Ovary (tissue), 10 donors: ENCODE data around the gene TPRA1. TPM values are rescaled to one million over a fixed set of nuclear protein-coding genes. Genes with fewer than 3 reads are reported as not detected.

ENCODE experiments used
- DNase-seq, 5 donors: peaks; one replicate each; pipeline ENCODE4 v3.0.0-alpha.2; 2019 to 2020
- H3K27ac ChIP-seq, 2 donors: fragments of 200-600 bp; one replicate each; pipeline versions ENCODE4 v1.5.1 to v1.8.0; 2019 to 2022
- H3K27me3 ChIP-seq: fragments of 200-600 bp; one replicate; pipeline ENCODE4 v1.8.0; 2022
- H3K36me3 ChIP-seq: fragments of 200-600 bp; sonication (generic); one replicate; pipeline ENCODE4 v1.5.1; 2019
- H3K4me1 ChIP-seq: one replicate; pipeline ENCODE4 v1.8.1; 2013; ENCODE audit warnings: mild to moderate bottlenecking, moderate library complexity; ENCODE audit not compliant: insufficient read depth
- H3K4me3 ChIP-seq: fragments of 200-600 bp; sonication (generic); one replicate; pipeline ENCODE4 v1.5.1; 2017
- H3K9me3 ChIP-seq, 2 donors: fragments of 200-600 bp in 1 of 2; sonication (generic) in 1 of 2; one replicate each; pipeline versions ENCODE4 v1.5.1 to v1.8.1; 2013 to 2019; ENCODE audit warnings: mild to moderate bottlenecking in 1 of 2, moderate library complexity in 1 of 2
- CTCF ChIP-seq, 3 donors: fragments of 450-650 bp in 2 of 3; fragments of 200-600 bp in 1 of 3; IDR thresholded peaks; one replicate each; pipeline versions ENCODE4 v1.5.1 to v1.8.0; 2016 to 2022; ENCODE audit warnings: antibody characterized with exemption in 3 of 3, mild to moderate bottlenecking in 1 of 3
- EP300 ChIP-seq: sonication (generic); formaldehyde crosslinking; IDR thresholded peaks from one replicate; pipeline ENCODE4 v1.6.1; 2017; ENCODE audit warnings: antibody characterized with exemption
- POLR2A ChIP-seq: fragments of 450-650 bp; IDR thresholded peaks from one replicate; pipeline ENCODE4 v1.6.1; 2017; ENCODE audit warnings: antibody characterized with exemption, mild to moderate bottlenecking, moderate library complexity
- WGBS, 3 donors: extraction: QIAGEN DNeasy Blood & Tissue Kit in 1 of 3; methylation state at CpG; one replicate each; pipeline versions ENCODE4 v1.1.5 to v1.1.7; 2013 to 2017; 5-methylcytosine and 5-hydroxymethylcytosine counted together
- intact Hi-C, 4 donors: fragments of 100-400 bp; cut with DNase I; formaldehyde crosslinking; loops; one replicate each; pipeline versions ENCODE4 v1.11.0 to v1.15.1; 2022 to 2023
- long read RNA-seq, 3 donors: library from polyadenylated mRNA in 2 of 3; unstranded in 2 of 3; transcript quantifications; one replicate each; pipeline ENCODE4 v2.0.0 and lab custom pipeline, GENCODE V29; 2021 to 2026
- polyA plus RNA-seq, 2 donors: library from polyadenylated mRNA; stranded (reverse); fragments of 200-250 nt in 1 of 2; fragments of 350-450 nt in 1 of 2; fragmentation: Illumina TruSeq in 1 of 2; extraction: RNeasy Lipid Tissue Mini Kit (QIAGEN cat#74804) in 1 of 2; gene quantifications; one replicate each; pipeline ENCODE4 v1.2.3, GENCODE V29; 2013 to 2014
- total RNA-seq, 7 donors: library from RNA; depleted of rRNA in 2 of 7; stranded (reverse); fragments of >200 nt in 2 of 7; fragmentation: NEBNext Ultra II Directional in 3 of 7; extraction: Animal tissue kit (Norgen Biotek cat#: 25700) in 3 of 7; gene quantifications; one replicate each; pipeline versions ENCODE4 v1.1.0 to v1.2.4, GENCODE V29; 2016 to 2023
- donor health status: DM: no; HTN: no; CAD: no; lungs with moderate emphysema.
- donor health status: DM: no; HTN: no; CAD: no.
- donor health status: Bipolar disorder and iron deficiency.
- donor health status: DM: yes; HTN: yes; CAD: no.
- donor health status: DM: no; HTN: no; CAD: no.
- donor health status: DM: yes; HTN: yes; CAD: no.

Gene TPRA1
- 10 to 100 TPM; 31.5 to 40.3 (median 36.7) TPM for total RNA-seq
- polyA plus RNA-seq = 10 to 100 TPM in 1 of 2 donors, 1 to 10 TPM in 1; 6.4 to 35.2 TPM
- long read RNA-seq, donor 1, transcript TPRA1-204 (10 exons, 1,865 nt) = minor isoform, 11 of 82 reads
- long read RNA-seq, donor 1, transcript TPRA1-202 (11 exons, 1,933 nt) = major isoform, 34 of 82 reads
- long read RNA-seq, donor 1, partial matches to known transcripts = 4 of 82 reads
- long read RNA-seq, donor 1, other reads (novel, unspliced or antisense) = 30 of 82 reads
- long read RNA-seq, donor 2, transcript TPRA1-202 (11 exons, 1,933 nt) = major isoform, 8 of 10 reads
- long read RNA-seq, donor 2, partial matches to known transcripts = 0 of 10 reads
- long read RNA-seq, donor 2, other reads (novel, unspliced or antisense) = 0 of 10 reads
- long read RNA-seq, donor 3, transcript TPRA1-202 (11 exons, 1,933 nt) = major isoform, 86 of 152 reads
- long read RNA-seq, donor 3, partial matches to known transcripts = 10 of 152 reads
- long read RNA-seq, donor 3, other reads (novel, unspliced or antisense) = 52 of 152 reads

DNA sequence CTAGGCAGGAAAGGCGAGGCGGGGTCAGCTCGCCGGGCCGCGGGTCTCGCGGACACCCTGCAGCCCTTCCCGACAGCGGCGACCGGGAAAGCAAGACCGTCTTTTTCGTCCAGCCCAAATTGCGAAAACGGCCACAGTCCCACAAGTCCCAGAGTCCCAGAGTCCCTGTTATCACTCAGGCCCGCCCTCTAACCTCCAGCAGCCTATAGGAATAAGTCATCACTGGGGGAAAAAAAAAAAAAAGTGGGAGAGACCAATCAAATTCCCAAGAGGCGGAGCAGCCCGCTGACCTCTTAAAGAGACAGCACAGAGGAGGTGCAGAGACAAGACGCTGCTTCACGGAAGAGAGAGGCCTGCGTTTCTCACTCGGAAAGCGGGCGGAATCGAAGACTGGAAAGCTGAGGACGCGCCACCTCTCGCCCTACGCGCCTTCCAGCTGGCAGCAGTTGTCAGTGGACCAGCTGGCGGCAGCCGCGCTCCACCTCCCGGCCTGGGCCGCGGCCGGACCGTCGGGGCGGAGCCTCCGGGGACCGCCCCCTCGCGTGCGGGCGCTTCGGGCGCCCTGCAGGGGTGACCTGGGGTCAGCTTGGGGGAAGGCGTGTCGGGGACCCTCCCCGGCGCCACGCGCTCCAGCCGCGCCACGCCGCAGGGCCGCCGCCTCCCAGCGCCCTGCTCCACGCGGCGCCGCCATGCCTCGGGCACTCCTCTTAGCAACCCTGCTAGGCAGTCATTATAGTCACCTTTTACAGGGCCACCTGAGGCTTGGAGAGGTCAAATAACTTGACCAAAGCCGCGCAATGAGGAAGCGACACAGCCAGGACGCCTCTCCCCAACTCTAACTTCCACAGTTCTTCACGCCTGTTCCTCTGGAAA, at the start of gene TPRA1:
Gene TPRA1 (minus strand): TSS at position 141 of the 873 bp plus-strand sequence. CDS start 10,587 bp downstream, outside the sequence.
- H3K4me1 ChIP-seq = peaks cover 15% of the 10 kb centered on the region
- H3K9me3 ChIP-seq = no peaks in the 10 kb centered on the region
- no peak for TF ChIP-seq CTCF (IDR thresholded peaks at IDR 0.05)
- TF ChIP-seq POLR2A = peak; percentile 12
- TF ChIP-seq EP300 = no peak
- peak; percentile 89 to 91 (median 89) for DNase-seq
- peak within 1 kb of the TSS; percentile 80 to 91 for H3K27ac ChIP-seq
- H3K36me3 ChIP-seq = no peaks in the 10 kb centered on the region
- peak within 1 kb of the TSS; percentile 97 for H3K4me3 ChIP-seq
- intact Hi-C loops = loop anchor here in 1 of 4 donors (10.0 kb wide), 1 partner anchor 84 kb away; the partner anchor contains the start of gene ABTB1
- H3K27me3 ChIP-seq = no peaks in the 10 kb centered on the region
- WGBS, 3 donors = 1% methylated on average over 54 to 72 of the region's 72 CpGs

DNA sequence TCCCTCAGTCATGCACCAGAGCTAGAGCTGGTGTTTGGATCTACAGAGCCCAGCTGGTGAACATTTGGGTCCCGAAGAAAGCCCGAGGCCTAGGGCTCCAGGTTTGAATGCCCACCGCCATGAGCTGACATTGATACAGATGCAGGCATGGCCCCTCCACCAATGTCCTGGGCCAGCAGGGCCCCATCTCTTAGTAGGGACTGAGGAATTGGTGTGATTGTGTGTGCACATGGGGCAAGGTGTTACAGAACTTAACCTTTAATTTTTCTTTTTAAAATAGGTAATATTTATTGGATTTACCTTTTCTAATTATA, 49.5 kb upstream of the TPRA1 start:
- no peak overlapping the region for H3K27ac ChIP-seq
- no peak for DNase-seq
- H3K9me3 ChIP-seq = no peaks in the 10 kb centered on the region
- 95 to 98% (median 96%) methylated on average over 3 of the region's 3 CpGs for WGBS, 3 donors
- intact Hi-C loops = no loop called here
- H3K27me3 ChIP-seq = no peaks in the 10 kb centered on the region
- TF ChIP-seq POLR2A = no peak
- no peak for TF ChIP-seq EP300
- TF ChIP-seq CTCF (IDR thresholded peaks at IDR 0.05) = no peak
- H3K4me1 ChIP-seq = no peaks in the 10 kb centered on the region
- no peak overlapping the region for H3K4me3 ChIP-seq
- H3K36me3 ChIP-seq = no peaks in the 10 kb centered on the region

DNA sequence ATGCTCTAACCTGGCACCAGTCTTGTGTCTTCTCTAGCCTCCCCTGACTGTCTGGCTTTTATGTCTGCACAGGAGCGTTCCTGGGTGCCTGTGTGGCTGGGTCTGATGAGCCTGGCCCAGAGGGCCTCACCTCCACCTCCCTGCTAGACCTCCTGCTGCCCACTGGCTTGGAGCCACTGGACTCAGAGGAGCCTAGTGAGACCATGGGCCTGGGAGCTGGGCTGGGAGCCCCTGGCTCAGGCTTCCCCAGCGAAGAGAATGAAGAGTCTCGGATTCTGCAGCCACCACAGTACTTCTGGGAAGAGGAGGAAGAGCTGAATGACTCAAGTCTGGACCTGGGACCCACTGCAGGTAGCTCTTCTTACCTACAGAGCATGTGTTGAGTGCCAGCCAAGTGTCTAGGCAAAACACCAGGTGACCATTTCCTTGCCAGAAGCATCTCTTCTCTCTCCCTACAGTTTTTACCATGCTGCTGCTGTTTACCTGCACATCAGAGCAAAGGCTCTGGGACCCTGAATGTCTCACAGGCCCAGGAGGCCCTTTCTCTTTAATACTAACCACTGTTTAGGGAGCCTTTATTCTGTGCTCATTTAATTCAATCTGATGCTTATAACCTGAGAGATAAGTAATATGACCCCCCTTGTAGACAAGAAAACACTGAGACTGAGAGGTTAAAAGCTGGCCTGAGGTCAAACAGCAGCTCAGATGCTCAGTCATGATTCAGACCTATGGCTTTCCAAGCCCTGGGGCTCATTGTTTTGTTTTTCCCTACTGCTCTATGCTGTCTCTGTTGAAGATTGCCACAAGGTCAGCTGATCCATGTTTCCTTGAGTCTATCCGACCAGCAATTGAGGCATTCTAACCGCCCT, 48.9 kb upstream of the TPRA1 start:
- DNase-seq = no peak
- H3K27me3 ChIP-seq = no peaks in the 10 kb centered on the region
- no peaks in the 10 kb centered on the region for H3K4me1 ChIP-seq
- intact Hi-C loops = no loop called here
- no peaks in the 10 kb centered on the region for H3K9me3 ChIP-seq
- H3K36me3 ChIP-seq = no peaks in the 10 kb centered on the region
- no peak for TF ChIP-seq EP300
- H3K4me3 ChIP-seq = no peak overlapping the region
- 84 to 87% (median 86%) methylated on average over 5 of the region's 5 CpGs for WGBS, 3 donors
- no peak overlapping the region for H3K27ac ChIP-seq

- H3K9me3 ChIP-seq = no peaks in the 10 kb centered on the region
- intact Hi-C loops = no loop called here
- H3K4me1 ChIP-seq = no peaks in the 10 kb centered on the region
- no peaks in the 10 kb centered on the region for H3K27me3 ChIP-seq
- no peak for DNase-seq
- TF ChIP-seq POLR2A = no peak
- no peak overlapping the region for H3K27ac ChIP-seq
- H3K36me3 ChIP-seq = no peaks in the 10 kb centered on the region
- no peak overlapping the region for H3K4me3 ChIP-seq
Observed at GRCh38 chr3:127637971-127638370, 47.4 kb upstream of the TPRA1 start.

DNA sequence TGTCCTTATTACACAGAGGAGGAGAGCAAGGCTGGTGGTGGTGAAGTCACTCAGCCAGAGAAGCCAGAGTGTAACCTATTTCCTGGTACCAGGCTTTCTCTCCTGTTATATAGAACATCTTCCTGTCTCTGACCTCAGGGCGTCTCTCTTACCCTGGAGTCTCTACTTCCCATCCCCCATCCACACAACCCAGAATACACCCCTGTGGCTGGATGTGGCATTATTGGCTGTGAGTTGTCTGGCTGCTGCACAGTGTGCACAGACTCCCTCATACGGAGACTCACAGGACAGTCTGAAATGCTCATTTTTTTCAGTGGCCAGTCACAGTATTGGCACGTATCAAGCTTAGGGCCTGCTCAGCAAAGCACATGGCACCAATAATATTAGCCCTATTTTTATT, 47.0 kb upstream of the TPRA1 start:
- 75 to 83% (median 77%) methylated on average over 3 of the region's 3 CpGs for WGBS, 3 donors
- Histone ChIP-seq H3K4me3 (no peak overlapping the region), H3K36me3 (no peaks in the 10 kb centered on the region), H3K4me1 (no peaks in the 10 kb centered on the region), H3K27me3 (no peaks in the 10 kb centered on the region), H3K27ac (no peak overlapping the region), H3K9me3 (no peaks in the 10 kb centered on the region)
- no peak for DNase-seq
- intact Hi-C loops = no loop called here
- TF ChIP-seq EP300 (no peak), POLR2A (no peak), CTCF (IDR thresholded peaks at IDR 0.05) (no peak)
